ENCODE data around the gene LGALS7B.

Gene LGALS7B

GRCh38 chr19:38808741-38809140, 19.7 kb downstream of the LGALS7B start:
- no peak for TF ChIP-seq CTCF (IDR thresholded peaks at IDR 0.05)

GRCh38 chr19:38809592-38810252, 20.7 kb downstream of the LGALS7B start:
- TF ChIP-seq CTCF (IDR thresholded peaks at IDR 0.05) = no peak

GRCh38 chr19:38812009-38812840, 23.2 kb downstream of the LGALS7B start:
- TF ChIP-seq CTCF (IDR thresholded peaks at IDR 0.05) = no peak

GRCh38 chr19:38812841-38813320, 23.9 kb downstream of the LGALS7B start, which contains the start of gene LGALS4:
TSS of gene LGALS4 (minus strand) at chr19:38812945. CDS start at chr19:38812886, 59 bp downstream.
- no peak for TF ChIP-seq CTCF (IDR thresholded peaks at IDR 0.05)

DNA sequence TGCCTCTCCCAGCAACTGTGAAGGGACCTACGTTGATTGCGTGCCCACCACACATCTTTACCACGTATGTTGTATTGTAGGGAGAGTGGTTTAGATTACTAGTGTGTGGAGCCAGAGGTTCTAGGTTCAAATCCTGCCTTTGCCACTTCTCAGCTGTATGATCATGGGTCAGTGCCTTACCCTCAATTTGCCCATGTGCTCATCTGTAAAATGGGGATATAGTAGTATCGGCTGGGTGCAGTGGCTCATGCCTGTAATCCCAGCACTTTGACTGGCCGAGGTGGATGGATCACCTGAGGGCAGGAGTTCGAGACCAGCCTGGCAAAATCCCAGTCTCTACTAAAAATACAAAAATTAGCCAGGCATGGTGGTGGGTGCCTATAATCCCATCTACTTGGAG, 24.3 kb downstream of the LGALS7B start:
- TF ChIP-seq CTCF (IDR thresholded peaks at IDR 0.05) = no peak

DNA sequence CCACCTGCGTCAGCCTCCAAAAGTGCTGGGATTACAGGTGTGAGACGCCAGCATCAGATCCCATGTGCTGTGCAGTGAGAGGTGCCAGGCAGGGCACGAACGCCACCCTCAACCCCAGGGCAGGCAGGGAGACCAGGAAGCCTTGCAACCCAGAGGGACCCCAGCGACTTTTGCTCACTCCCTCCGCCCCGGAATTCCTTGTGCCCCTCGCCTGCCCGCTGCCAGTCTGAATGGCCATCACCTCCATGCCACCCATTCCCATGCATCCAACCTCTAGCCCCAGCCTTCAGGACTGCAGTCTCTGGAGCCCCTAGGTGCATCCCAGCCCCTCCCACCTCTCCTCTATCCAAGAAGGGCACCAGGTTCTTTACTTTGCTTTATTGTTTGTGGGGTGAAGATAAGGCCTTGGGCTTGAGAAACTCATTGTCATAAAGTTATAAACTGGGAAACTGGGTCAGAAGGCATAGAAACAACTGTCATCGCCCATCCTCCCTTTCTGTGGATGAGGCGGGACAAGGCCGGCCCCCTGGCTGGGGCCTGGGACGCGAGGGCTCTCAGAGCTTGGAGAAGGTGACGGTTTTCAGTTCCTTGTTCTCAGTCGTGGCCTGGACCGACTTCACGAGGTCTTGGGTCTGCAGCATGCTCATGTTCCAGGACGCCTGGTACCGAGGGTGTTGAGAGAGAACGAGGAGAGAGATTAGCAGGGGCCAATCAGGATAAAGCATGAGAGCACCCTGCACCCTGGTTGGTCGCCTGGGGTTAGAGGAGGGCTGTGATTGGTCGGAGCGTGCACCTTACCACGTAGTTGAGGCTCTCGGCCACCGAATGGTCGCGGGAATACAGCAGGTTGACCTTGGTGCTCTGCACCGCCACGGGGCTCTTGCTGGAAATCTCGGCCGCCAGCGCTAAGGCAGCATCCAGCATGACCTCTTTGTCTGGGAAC, 26.3 kb downstream of the LGALS7B start:
- TF ChIP-seq CTCF (IDR thresholded peaks at IDR 0.05) = no peak

DNA sequence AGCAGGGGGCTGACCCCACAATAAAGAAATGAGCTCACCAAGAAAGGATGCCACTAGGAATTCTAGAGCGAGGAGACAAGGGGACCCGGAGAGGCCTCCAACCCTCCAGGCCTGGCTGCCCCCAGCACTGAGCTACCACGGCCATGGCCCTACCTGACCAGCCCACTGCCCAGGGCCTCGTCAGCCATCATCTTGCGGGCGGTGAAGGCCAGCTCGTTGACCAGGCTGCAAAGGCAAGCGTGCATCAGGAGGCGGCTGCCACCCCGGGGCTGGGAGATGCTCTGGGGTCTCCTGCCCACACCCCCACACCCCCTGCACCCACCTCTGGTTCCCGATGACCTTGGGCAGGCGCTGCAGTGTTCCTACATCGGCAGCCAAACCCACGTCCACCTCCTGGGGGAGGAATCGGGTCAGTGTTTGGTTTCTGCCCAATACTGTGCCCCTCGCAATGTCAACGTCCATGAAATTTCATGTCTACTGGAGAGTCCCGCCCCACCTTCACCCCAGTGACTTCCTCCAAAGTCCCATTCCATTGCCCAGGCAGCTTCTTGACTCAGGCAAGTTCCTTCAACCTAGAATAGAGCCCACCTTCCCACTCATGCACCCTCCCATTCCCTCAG, 27.2 kb downstream of the LGALS7B start:
- TF ChIP-seq CTCF (IDR thresholded peaks at IDR 0.05) = no peak
